K562 (cell line): ENCODE data around the gene ARL10. TPM values are rescaled to one million over a fixed set of nuclear protein-coding genes. Genes with fewer than 3 reads are reported as not detected.

ENCODE experiments used
- ASH1L ChIP-seq: fragments of 450-650 bp; IDR thresholded peaks from 2 replicates; pipeline ENCODE4 v1.6.1; 2018; ENCODE audit warnings: borderline replicate concordance, mild to moderate bottlenecking, low read depth; ENCODE audit not compliant: partially characterized antibody
- ATF1 ChIP-seq, 2 experiments: fragments of 450-650 bp in 1 of 2; IDR thresholded peaks; 2 replicates each; pipeline ENCODE4 v1.6.1; 2016; ENCODE audit warnings: missing compliant biosample characterization in 1 of 2, missing genetic modification characterization in 1 of 2
- CTBP1 ChIP-seq: fragments of 450-650 bp; IDR thresholded peaks from 2 replicates; pipeline ENCODE4 v1.6.1; 2016; ENCODE audit warnings: borderline replicate concordance
- ETS2 ChIP-seq: IDR thresholded peaks from 2 replicates; pipeline ENCODE4 v1.6.1; 2016; ENCODE audit warnings: borderline replicate concordance, missing genetic modification characterization, mild to moderate bottlenecking, moderate library complexity, missing compliant biosample characterization; ENCODE audit not compliant: poor library complexity, severe bottlenecking
- HDAC8 ChIP-seq: fragments of 450-650 bp; IDR thresholded peaks from 2 replicates; pipeline ENCODE4 v1.6.1; 2016; ENCODE audit warnings: mild to moderate bottlenecking, missing genetic modification characterization, moderate library complexity, missing compliant biosample characterization
- MAZ ChIP-seq, 2 experiments: fragments of 450-650 bp in 1 of 2; sonication (generic) in 1 of 2; formaldehyde crosslinking; IDR thresholded peaks in 1 of 2; conservative IDR thresholded peaks in 1 of 2; 2 replicates each; pipeline versions ENCODE4 v1.4.0 to v1.5.0; 2020; ENCODE audit warnings: mild to moderate bottlenecking in 1 of 2, missing genetic modification reagents in 1 of 2
- RAD21 ChIP-seq, 2 experiments: fragments of 250-450 bp in 1 of 2; fragments of 450-650 bp in 1 of 2; sonication (Bioruptor Pico) in 1 of 2; formaldehyde crosslinking in 1 of 2; IDR thresholded peaks in 1 of 2; conservative IDR thresholded peaks in 1 of 2; 2 replicates each; pipeline versions ENCODE4 v1.4.0 to v1.8.0; 2020 to 2022; ENCODE audit warnings: mild to moderate bottlenecking in 2 of 2, moderate library complexity in 1 of 2
- SAFB ChIP-seq: fragments of 200-400 bp; formaldehyde crosslinking; IDR thresholded peaks from 2 replicates; pipeline ENCODE4 v1.6.1; 2017; ENCODE audit warnings: low read depth, low read length, borderline replicate concordance
- SAFB2 ChIP-seq: fragments of 200-400 bp; formaldehyde crosslinking; IDR thresholded peaks from 2 replicates; pipeline ENCODE4 v1.6.1; 2018; ENCODE audit warnings: borderline replicate concordance, low read length, low read depth, moderate library complexity; ENCODE audit not compliant: severe bottlenecking
- SIX5 ChIP-seq, 2 experiments: IDR thresholded peaks; 2 replicates each; pipeline ENCODE4 v1.6.1; 2011; ENCODE audit warnings: low read length in 2 of 2, borderline replicate concordance in 1 of 2, low read depth in 1 of 2, mild to moderate bottlenecking in 1 of 2, moderate library complexity in 1 of 2; ENCODE audit not compliant: insufficient read depth in 1 of 2
- polyA plus RNA-seq, 8 experiments: library from polyadenylated mRNA; depleted of rRNA in 4 of 8; stranded (reverse) in 5 of 8; unstranded in 3 of 8; fragments of >200 nt; fragmentation: Nextera tagmentation in 2 of 8; fragmentation: Illumina TruSeq in 1 of 8; extraction: Ambion mirVana in 2 of 8; extraction: Trizol in 1 of 8; gene quantifications; 2 replicates each; pipeline versions ENCODE4 v1.2.1 to v1.2.3, GENCODE V29; 2011 to 2014; ENCODE audit warnings: inconsistent platforms in 1 of 8, missing spikeins in 1 of 8
- total RNA-seq, 7 experiments: library from RNA; depleted of rRNA in 6 of 7; stranded (reverse); fragments of >200 nt in 6 of 7; fragmentation: Illumina TruSeq in 2 of 7; extraction: Trizol in 2 of 7; gene quantifications; 2 replicates each; pipeline versions ENCODE4 v1.2.1 to v1.2.3, GENCODE V29; 2011 to 2021; ENCODE audit warnings: low replicate concordance in 1 of 7
- TF ChIP-seq, protein P1 (sequence below), 2 experiments: fragments of 450-650 bp; formaldehyde crosslinking in 1 of 2; IDR thresholded peaks; 2 replicates each; pipeline versions ENCODE4 v1.4.0 to v1.6.1; 2014 to 2020; ENCODE audit warnings: mild to moderate bottlenecking in 2 of 2, borderline replicate concordance in 1 of 2, low read depth in 1 of 2
- TF ChIP-seq, protein P2 (sequence below): fragments of 450-650 bp; formaldehyde crosslinking; IDR thresholded peaks from 2 replicates; pipeline ENCODE4 v1.4.0; 2022; ENCODE audit warnings: mild to moderate bottlenecking, moderate library complexity
- TF ChIP-seq, protein P3 (sequence below): sonication (generic); formaldehyde crosslinking; IDR thresholded peaks from 2 replicates; pipeline ENCODE4 v1.8.1; 2022; ENCODE audit warnings: missing genetic modification reagents

The ARL10 gene
- total and polyA plus RNA-seq, 9 of the 15 experiments (the other 6 are each of a cell fraction or from before 2014, with no cell fraction given), result under 0.01 to 0.40 (median 0.34) TPM; not detected in 3

DNA sequence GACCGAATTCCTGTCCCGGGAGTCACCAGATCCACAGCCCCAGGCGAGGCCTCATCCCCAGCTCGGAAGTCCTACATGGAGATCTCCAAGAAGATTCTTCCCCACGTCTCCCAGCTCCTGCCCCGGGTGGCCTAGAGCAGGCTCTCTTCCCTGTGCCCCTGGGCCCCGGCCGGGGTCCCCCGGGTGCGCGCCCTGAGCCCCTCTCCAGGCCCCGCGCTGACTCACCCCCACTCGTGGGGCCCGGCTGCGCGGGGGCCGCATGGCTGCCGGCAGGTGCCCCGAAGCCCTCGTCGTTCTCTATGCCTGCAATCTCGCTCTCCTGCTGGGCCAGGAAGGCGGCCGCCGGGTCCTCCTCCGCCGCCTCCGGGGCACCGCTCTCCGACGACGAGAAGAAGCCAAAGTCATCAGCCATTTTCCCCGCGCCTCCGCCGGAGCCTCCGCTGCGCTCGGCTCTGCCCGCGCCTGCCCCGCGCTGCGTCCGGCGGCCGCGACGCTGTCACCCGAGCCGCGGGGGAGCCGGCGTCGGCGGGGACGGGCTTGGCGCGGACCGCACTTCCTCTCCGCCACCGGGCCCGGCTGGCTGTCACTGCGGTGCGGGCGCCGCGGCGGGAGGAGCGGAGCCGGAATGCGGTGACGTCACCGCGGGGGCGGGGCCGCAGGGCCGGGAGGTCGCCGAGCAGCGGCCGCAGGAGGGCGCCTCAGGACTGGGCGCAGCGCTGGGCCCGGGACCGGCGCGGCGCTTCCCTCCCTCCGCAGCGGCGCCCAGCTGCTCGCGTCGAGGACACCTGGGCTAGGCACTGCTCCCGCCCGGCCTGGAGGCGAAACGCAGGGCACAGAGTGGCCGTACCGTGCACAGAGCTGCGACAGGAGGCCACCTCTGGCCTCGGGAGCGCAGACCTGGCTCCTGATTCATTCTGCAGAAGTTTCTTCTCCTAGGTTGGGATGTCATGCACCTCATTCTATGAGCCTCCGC lies 51.0 kb downstream of the ARL10 start, which contains the start of gene CLTB (continued):
- TF ChIP-seq, protein P1, sequence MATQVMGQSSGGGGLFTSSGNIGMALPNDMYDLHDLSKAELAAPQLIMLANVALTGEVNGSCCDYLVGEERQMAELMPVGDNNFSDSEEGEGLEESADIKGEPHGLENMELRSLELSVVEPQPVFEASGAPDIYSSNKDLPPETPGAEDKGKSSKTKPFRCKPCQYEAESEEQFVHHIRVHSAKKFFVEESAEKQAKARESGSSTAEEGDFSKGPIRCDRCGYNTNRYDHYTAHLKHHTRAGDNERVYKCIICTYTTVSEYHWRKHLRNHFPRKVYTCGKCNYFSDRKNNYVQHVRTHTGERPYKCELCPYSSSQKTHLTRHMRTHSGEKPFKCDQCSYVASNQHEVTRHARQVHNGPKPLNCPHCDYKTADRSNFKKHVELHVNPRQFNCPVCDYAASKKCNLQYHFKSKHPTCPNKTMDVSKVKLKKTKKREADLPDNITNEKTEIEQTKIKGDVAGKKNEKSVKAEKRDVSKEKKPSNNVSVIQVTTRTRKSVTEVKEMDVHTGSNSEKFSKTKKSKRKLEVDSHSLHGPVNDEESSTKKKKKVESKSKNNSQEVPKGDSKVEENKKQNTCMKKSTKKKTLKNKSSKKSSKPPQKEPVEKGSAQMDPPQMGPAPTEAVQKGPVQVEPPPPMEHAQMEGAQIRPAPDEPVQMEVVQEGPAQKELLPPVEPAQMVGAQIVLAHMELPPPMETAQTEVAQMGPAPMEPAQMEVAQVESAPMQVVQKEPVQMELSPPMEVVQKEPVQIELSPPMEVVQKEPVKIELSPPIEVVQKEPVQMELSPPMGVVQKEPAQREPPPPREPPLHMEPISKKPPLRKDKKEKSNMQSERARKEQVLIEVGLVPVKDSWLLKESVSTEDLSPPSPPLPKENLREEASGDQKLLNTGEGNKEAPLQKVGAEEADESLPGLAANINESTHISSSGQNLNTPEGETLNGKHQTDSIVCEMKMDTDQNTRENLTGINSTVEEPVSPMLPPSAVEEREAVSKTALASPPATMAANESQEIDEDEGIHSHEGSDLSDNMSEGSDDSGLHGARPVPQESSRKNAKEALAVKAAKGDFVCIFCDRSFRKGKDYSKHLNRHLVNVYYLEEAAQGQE (IDR thresholded peaks at IDR 0.05; ENCODE audit: borderline replicate concordance), result peak; percentile 92
- TF ChIP-seq, protein P1 (CRISPR knock-in tag; IDR thresholded peaks at IDR 0.05; ENCODE audit: low read depth), result 0 out of 2 replicates have a peak, but pooled peaks have one; percentile 71
- TF ChIP-seq ETS2 (no peak), RAD21 (CRISPR knock-in tag; conservative IDR thresholded peaks at IDR 0.05 in 1 of 2, IDR thresholded peaks at IDR 0.05 in 1 of 2) (peak; percentile 96 to 97), CTBP1 (peak; percentile 97), ATF1 (CRISPR knock-in tag; IDR thresholded peaks at IDR 0.05) (peak; percentile 51), ATF1 (tag; IDR thresholded peaks at IDR 0.05) (peak; percentile 92), SAFB2 (no peak), SAFB (peak; percentile 86), HDAC8 (tag) (no peak), ASH1L (no peak), MAZ (CRISPR knock-in tag; conservative IDR thresholded peaks at IDR 0.05 in 1 of 2, IDR thresholded peaks at IDR 0.05 in 1 of 2) (peak; percentile 77 to 98), SIX5 (IDR thresholded peaks at IDR 0.05; ENCODE audit: borderline replicate concordance in 1 of 2, insufficient read depth in 1 of 2, low read depth in 1 of 2, low read length in 2 of 2) (no peak)
- TF ChIP-seq, protein P2, sequence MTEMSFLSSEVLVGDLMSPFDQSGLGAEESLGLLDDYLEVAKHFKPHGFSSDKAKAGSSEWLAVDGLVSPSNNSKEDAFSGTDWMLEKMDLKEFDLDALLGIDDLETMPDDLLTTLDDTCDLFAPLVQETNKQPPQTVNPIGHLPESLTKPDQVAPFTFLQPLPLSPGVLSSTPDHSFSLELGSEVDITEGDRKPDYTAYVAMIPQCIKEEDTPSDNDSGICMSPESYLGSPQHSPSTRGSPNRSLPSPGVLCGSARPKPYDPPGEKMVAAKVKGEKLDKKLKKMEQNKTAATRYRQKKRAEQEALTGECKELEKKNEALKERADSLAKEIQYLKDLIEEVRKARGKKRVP (CRISPR knock-in tag), result no peak
- TF ChIP-seq, protein P3, sequence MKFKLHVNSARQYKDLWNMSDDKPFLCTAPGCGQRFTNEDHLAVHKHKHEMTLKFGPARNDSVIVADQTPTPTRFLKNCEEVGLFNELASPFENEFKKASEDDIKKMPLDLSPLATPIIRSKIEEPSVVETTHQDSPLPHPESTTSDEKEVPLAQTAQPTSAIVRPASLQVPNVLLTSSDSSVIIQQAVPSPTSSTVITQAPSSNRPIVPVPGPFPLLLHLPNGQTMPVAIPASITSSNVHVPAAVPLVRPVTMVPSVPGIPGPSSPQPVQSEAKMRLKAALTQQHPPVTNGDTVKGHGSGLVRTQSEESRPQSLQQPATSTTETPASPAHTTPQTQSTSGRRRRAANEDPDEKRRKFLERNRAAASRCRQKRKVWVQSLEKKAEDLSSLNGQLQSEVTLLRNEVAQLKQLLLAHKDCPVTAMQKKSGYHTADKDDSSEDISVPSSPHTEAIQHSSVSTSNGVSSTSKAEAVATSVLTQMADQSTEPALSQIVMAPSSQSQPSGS (CRISPR knock-in tag), result peak; percentile 94; the same call in 1 of the 2 replicates
